ENCODE measurements around the gene CRYBG2. TPM values are rescaled to one million over a fixed set of nuclear protein-coding genes. Genes with fewer than 3 reads are reported as not detected.
"Not testable (repeated sequence)": the region's sequence is repeated elsewhere in the genome, so short reads cannot be mapped to it uniquely, and the experiment has no call there.

CRYBG2 gene
- total RNA-seq, 2 experiments from 2014 or later: 4.5 to 6.4 TPM

- Mint-ChIP-seq H3K36me3 (ENCODE audit: low read depth) (peaks cover 5% of the 10 kb centered on the region), H3K4me1 (ENCODE audit: low read depth) (peaks cover 84% of the 10 kb centered on the region), H3K9me3 (peaks cover 6% of the 10 kb centered on the region), H3K27ac (peak overlapping the region; percentile 68), H3K4me3 (no peak overlapping the region), H3K27me3 (no peaks in the 10 kb centered on the region)
- TF ChIP-seq CTCF (IDR thresholded peaks at IDR 0.05): no peak
- ChIA-PET POLR2A (interaction anchor here (1.0 to 1.2 kb wide), 2 partner anchors 10 to 85 kb away, joined by 3 to 5 read pairs; no protein-coding TSS in a partner anchor), CTCF (interaction anchor here (1.3 to 4.3 kb wide), 6 partner anchors 11 to 43 kb away, joined by 5 to 53 read pairs (median 14); no protein-coding TSS in a partner anchor)
- intact Hi-C loops (cut with micrococcal nuclease): loop anchor here (5.0 kb wide), 1 partner anchor 56 kb away; the partner anchor contains the start of gene CD52
- ATAC-seq (no peak), DNase-seq (no peak)
Observed at GRCh38 chr1:26373789-26374188, 19.9 kb upstream of the CRYBG2 start.

GRCh38 chr1:26373281-26373680 lies 19.4 kb upstream of the CRYBG2 start:
- no peak overlapping the region for H3K4me3 Mint-ChIP-seq
- H3K27ac Mint-ChIP-seq: peak overlapping the region; percentile 68
- POLR2A ChIA-PET: interaction anchor here (1.0 to 1.2 kb wide), 2 partner anchors 9 to 85 kb away, joined by 3 to 5 read pairs; no protein-coding TSS in a partner anchor
- peaks cover 3% of the 10 kb centered on the region for H3K9me3 Mint-ChIP-seq
- H3K36me3 Mint-ChIP-seq (ENCODE audit: low read depth): peaks cover 5% of the 10 kb centered on the region
- CTCF ChIA-PET: interaction anchor here (1.3 to 4.3 kb wide), 5 partner anchors 10 to 44 kb away, joined by 5 to 53 read pairs (median 15); no protein-coding TSS in a partner anchor
- intact Hi-C loops (cut with micrococcal nuclease): loop anchor here (5.0 kb wide), 1 partner anchor 56 kb away; the partner anchor contains the start of gene CD52
- H3K4me1 Mint-ChIP-seq (ENCODE audit: low read depth): peaks cover 81% of the 10 kb centered on the region
- ATAC-seq (peak; percentile 41), DNase-seq (peak; percentile 67)
- TF ChIP-seq CTCF (IDR thresholded peaks at IDR 0.05): no peak
- H3K27me3 Mint-ChIP-seq: no peaks in the 10 kb centered on the region

GRCh38 chr1:26372611-26373010 lies 18.7 kb upstream of the CRYBG2 start, which contains the start of gene ZNF683:
TSS of gene ZNF683 (minus strand) at chr1:26372750. CDS start at chr1:26368571, 4,179 bp downstream.
- POLR2A ChIA-PET: interaction anchor here (1.2 kb wide), 1 partner anchor 84 kb away, joined by 3 read pairs; no protein-coding TSS in a partner anchor
- intact Hi-C loops (cut with micrococcal nuclease): loop anchor here (5.0 kb wide), 1 partner anchor 55 kb away; the partner anchor contains the start of gene CD52
- H3K4me3 Mint-ChIP-seq: not testable (repeated sequence)

GRCh38 chr1:26372039-26372438 lies 18.1 kb upstream of the CRYBG2 start:
- no peak for TF ChIP-seq CTCF (IDR thresholded peaks at IDR 0.05)
- POLR2A ChIA-PET: no interaction called here
- H3K27me3 Mint-ChIP-seq: no peaks in the 10 kb centered on the region
- peaks cover 3% of the 10 kb centered on the region for H3K9me3 Mint-ChIP-seq
- H3K27ac Mint-ChIP-seq: peak overlapping the region; percentile 4
- H3K36me3 Mint-ChIP-seq (ENCODE audit: low read depth): peaks cover 5% of the 10 kb centered on the region
- H3K4me3 Mint-ChIP-seq: no peak overlapping the region
- DNase-seq (peak; percentile 31), ATAC-seq (no peak)
- peaks cover 72% of the 10 kb centered on the region for H3K4me1 Mint-ChIP-seq (ENCODE audit: low read depth)
- CTCF ChIA-PET: interaction anchor here (3.7 to 4.3 kb wide), 2 partner anchors 9 to 45 kb away, joined by 24 to 53 read pairs; no protein-coding TSS in a partner anchor
- intact Hi-C loops (cut with micrococcal nuclease): loop anchor here (5.0 kb wide), 1 partner anchor 55 kb away; the partner anchor contains the start of gene CD52

More at GRCh38 chr1:26372611-26373010, 18.7 kb upstream of the CRYBG2 start, which contains the start of gene ZNF683:
- DNase-seq; H3K36me3 Mint-ChIP-seq (ENCODE audit: low read depth); H3K9me3 Mint-ChIP-seq; H3K27me3 Mint-ChIP-seq; ATAC-seq: not testable (repeated sequence)
- CTCF ChIA-PET: interaction anchor here (3.7 to 4.3 kb wide), 2 partner anchors 9 to 45 kb away, joined by 24 to 53 read pairs; no protein-coding TSS in a partner anchor
- Mint-ChIP-seq H3K4me1 (ENCODE audit: low read depth) (peaks cover 78% of the 10 kb centered on the region), H3K27ac (peak within 1 kb of the TSS; percentile 68)

- Mint-ChIP-seq H3K36me3 (ENCODE audit: low read depth) (peaks cover 5% of the 10 kb centered on the region), H3K27ac (peak overlapping the region; percentile 70), H3K4me1 (ENCODE audit: low read depth) (peaks cover 61% of the 10 kb centered on the region), H3K9me3 (no peaks in the 10 kb centered on the region), H3K27me3 (no peaks in the 10 kb centered on the region), H3K4me3 (peak overlapping the region; percentile 51)
- TF ChIP-seq CTCF (IDR thresholded peaks at IDR 0.05): no peak
- ChIA-PET CTCF (interaction anchor here (0.8 to 2.2 kb wide), 10 partner anchors 11 to 258 kb away, joined by 3 to 10 read pairs (median 4); partner anchors contain the start of genes CD52 and ZNF593), POLR2A (interaction anchor here (0.6 kb wide), 3 partner anchors 19 to 225 kb away, joined by 3 to 4 read pairs (median 3); no protein-coding TSS in a partner anchor)
- intact Hi-C loops (cut with micrococcal nuclease): loop anchor here (5.0 kb wide), 1 partner anchor 53 kb away; the partner anchor contains the start of gene CD52
- ATAC-seq: peak; percentile 47
- peak; percentile 61 for DNase-seq
Observed at GRCh38 chr1:26370591-26371382, 16.9 kb upstream of the CRYBG2 start.
